Fibroblast of skin of right biceps (primary cell): ENCODE measurements around the gene SKAP2.

Source experiments
- DNase-seq: peaks from one replicate; pipeline ENCODE4 v3.0.0-alpha.2; 2013

The SKAP2 gene

DNA sequence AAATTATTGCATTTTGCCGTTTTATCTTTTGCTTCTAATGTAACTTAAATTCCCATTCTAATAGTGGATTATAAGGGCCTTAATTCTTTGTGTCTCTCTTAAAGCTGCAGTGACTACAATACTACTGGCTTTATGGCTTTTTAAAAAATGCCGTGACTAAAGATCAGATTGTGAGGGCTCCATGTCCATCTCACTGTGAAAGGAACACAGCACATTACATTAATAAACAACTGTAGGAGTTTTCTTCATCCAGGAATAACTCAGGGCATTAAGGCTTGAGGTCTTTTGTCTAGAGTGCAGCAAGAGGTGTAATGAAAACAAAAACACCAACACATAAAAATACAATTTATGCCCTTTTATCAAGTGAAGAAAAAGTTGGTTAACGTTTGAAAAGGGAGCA, 205.3 kb downstream of the SKAP2 start:
- no peak for DNase-seq

DNA sequence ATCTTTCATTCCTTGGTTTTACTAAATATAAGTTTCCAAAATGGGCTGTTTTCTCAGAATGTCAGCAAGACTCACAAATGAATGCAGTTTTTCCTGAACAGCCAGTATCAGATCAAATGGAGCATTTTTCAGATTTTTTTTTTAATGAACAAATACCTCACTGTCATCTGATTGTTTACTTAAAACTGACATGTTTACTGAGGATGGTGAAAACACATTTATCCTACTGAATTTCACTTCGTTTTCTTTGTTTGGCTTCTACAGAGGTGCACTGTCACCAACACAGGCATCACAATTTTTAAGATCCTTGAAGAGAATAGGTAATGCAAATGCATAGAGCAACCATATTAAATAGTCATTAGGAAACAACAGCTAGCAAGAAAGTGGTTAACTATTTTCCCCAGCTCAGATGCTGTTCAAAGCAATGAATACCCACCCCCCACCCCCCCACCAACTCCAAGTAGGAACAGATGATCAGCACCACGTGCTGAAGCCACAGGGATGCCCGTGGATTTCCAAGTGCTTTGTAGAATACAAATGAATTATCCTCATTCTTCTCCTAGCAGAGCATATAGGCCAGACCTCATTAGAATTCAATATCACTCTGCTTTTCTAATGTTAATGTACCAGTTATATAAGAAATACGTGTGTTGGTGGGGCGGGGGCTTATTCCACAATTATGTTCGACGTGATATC, 205.9 kb downstream of the SKAP2 start:
- DNase-seq, result no peak

DNA sequence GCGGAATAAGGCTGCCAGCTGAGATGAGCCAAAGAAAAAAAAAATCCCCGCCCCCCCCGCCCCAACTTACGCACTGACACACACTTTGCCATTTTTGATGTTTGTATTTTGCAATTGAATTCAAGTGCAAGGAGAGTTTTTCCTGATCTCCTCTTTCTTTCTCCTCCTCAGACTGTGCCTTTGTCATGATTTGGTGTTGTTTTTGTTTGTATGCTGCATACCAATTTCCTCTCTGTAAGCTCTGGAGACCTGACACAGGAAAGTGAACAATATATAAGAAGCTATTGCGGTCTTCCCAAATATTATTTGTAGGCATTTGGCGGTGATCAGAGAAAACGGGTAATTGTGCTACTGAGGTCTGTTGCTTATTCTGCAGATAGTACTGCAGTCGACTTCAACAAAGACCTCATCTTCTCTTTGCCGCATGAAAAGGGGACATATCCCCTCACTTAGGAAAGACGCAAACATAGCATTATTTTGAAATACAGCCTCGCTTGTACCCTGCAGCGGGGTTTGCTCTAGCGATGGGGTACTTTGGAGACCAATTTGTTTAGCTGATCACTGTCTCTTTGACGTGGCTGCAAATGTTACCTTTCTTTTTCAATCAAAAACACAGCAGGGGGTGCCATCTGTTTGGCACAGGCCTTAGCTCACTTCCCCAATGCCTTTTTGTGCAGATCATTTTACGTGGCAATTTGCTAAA, 206.6 kb downstream of the SKAP2 start:
- no peak for DNase-seq

DNA sequence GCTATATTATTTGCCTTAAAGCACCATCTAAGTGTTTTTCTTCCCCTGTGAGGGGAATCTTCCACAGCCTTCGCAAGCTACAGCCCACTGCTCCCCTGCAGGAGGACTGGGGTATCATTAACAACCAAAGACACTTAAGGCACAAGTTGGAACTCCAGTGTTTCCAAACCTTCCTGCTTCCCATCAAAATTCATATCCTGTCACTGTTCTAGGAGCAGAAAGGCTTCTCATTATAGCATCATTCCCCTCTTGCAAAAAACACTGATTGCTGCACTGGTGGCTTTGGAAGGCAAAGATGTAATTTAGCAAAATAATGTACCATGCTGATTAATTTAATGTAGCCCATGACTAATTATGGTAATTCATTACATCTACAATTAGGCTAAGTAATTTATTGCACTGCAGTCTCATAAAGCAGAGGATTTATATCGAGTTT, 207.2 kb downstream of the SKAP2 start:
- DNase-seq, result no peak

DNA sequence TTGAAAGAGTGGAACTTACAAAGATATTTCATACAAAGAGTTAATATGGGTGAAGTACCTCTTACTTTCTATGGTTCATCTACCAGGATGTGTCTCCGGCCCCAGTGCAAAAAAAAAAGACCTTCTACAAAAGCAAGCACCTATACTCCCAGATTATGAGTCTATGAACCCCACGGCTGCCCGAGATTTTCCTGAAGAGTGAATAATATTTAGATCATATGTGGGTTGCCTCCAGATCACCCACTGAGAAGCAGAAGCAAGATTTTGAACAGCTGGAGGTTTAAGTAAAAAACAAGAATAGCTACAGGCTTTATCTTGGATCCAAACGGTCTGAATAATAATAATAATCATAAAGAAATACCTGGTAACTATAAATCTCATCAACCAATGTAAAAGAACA, 207.7 kb downstream of the SKAP2 start:
- no peak for DNase-seq

DNA sequence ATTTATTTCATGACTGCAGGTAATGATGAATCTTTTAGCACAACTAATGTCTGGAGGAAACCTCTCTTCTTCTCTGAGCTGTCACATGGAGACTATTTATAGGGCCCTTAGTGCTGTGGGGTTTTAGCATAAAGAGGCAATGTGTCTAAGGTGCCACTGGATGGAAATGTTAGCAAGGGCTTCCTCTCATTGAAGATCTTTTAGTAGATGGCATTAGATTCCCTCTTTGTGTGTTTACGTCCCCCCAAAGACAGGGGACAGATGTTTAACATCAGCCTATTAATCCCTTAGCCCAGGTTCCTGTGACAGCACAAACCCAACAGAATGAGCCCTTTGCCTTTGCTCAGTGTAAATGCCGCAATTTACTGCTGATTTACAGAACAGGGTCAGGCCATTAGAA, 208.6 kb downstream of the SKAP2 start:
- DNase-seq, result no peak

DNA sequence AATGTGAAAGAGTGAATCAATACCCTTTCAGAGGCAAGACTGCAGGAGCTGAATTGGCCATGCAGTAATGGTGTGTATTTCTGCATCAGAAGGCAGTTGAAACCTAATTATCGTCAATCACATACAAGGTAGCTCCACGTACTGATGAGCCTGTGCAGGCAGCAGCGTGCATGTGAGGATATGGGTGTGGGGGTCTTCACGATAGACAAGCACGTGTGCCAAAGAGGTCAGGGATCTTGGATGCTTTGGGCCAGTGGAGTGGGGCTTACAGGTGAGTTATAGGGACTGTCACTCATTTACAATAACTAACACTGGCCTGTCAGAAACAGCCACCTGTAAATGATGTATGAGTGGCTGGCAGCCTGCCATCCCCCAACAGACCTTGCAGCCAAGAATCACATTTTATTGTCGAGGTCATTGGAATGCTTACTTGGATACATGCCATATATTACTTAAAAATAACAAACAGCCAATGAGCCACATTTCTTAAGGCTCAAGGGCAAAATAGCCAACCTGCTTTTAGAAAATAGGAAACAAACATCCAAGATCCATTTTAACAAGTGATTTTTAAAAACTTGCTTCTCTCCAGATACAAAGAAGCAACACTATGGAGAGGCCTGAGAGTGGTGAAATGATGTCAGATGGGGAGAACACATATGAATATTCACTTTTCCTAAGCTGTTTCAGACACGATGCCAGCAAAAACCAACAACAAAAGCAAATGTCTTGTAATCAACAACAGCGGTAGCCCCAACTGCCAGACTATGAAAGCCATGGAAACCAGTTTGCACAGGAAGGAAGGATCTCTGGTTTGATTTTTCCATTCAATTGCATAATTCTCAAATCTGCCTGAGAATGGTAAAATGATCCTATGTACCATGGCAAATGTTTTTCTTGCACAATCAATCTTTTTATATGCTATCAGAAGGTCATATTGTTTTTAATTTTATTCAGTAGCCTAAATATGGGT, 210.7 kb downstream of the SKAP2 start:
- no peak for DNase-seq

DNA sequence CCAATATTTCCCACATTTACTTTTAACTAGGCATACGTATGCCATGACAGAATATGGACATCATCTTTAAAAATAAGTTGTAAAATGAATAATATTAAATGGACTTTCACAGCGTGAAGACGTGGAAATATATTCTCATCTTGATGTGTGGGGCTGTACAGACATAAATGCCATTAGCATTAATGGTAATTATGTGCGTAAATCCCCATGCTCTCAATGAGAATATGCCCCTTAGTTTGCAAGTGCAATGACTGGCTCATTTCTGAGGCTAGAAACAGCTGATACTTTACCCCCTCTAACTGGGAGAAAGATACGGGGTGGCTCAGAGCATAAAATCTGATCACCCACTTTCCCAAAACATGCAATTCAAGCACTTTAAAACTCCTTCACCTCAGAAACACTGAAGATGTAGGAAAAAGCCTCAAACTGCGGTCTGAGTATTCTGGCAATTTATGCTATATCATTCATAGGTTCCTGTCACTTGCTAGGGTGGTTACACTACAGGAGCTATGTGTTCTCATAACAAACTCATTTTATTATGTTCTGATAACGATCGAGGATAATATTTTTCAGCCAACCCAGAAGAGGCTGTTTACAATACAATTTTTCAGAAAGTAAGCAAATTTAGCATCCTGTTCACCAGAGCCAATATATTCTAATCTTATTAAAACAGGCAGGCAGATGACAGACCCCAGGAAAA, 211.8 kb downstream of the SKAP2 start:
- DNase-seq, result no peak

DNA sequence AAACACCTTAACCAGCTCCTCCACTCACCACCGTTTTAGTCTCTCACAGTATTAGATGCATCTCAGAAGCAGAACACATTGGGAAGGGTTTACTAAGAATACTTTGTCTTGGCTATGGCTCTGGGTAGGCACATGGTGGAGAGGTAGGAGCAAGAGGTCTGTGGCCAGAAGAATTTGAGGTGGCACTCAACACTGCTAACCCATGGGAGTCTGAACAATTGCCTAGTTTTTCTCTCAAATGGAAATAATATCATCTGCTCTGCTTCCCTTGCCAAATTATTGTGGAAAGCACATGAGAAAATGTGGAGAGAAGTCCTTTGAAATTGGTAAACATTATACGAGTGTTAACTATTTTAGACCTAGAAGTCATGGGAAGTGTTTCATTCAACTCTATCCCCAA, 214.3 kb downstream of the SKAP2 start:
- no peak for DNase-seq

DNA sequence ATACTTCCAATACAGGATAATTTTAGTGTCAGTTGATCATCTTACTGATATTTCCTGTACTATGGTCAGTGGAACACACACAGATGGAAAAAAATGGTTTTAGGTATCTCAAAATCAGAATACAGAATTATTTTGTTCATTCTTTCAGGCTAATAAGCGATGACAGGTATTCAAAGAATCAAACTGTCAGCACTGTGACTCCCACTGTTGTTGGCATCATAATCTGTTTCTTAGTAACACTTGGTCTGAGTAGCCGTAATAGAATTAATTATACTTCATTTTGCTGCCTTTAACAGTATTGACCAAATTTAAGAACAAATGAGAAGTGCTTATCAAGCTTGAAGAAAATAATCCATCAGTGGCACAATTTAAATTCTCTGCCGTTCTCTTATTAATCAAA, 215.0 kb downstream of the SKAP2 start:
- DNase-seq, result no peak

DNA sequence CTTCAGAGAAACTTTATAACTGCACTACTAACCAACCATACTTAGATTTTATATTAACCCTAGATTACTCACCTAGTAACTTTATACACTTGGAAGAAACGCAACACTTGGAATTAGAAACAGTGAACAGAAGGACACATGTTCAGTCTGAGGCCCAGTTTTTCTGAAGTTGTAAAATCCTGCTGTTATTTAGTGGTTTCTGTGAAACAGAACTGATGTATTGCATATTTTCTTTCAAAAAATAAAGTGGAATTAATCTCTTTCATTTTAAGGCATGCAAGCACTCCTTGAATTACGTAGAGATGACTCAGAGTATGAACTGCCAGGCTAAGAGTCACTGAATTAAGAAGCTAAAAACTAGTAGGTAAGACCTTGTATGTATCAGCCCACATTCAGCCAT, 215.8 kb downstream of the SKAP2 start:
- peak; percentile 59 for DNase-seq

DNA sequence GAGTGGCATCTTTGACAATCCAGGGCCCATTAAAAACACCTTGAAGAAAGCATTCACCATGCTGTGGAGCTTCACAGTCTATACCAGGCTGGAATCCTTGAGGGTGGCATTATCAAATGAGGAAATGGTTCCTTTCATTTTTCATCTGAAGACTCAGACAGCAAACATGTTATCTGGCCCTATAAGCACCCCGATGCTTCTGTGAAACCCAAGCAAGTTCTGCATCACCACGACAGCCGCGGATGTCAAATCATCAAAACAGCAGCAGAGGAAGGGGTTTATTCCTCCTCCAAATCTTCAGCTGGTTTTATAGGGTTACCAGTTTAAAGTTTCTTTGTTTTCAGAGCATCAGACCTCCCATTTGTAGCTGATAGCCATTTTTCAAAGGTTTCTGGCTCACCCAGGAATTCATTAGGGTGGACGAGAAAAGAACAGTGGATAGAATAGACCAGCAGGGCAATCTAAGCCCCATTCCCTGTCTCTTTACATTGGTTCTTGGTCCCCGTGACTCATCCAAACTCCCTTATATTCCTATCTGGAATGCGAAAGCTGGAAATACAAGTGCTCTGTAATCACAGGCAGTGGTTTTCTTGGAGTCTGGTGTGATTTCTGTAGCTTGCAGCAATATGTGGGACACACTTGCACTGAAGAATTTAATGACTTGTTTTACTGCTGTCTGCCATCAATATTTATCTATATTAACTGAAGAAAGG, 217.9 kb downstream of the SKAP2 start:
- peak; percentile 30 for DNase-seq

DNA sequence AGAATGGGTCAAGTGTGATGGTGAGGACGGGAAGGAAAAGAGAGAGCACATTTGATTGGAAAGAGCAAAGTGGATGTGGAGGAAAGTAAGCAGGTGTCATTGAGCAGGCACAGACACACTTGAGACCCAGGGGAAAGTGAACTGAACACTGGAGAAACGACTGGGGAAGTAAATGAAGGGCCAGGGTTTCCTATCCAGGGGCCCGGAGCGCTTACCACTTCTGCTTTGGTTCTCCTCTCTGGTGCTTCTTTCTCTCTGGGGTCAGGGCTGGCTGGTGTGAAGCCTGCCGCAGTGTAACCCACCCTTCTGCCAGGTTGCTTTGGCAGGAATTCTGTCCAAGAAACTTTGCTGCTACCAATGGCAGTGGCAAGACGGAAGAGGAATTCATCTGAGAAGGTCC, 219.3 kb downstream of the SKAP2 start:
- DNase-seq, result no peak

DNA sequence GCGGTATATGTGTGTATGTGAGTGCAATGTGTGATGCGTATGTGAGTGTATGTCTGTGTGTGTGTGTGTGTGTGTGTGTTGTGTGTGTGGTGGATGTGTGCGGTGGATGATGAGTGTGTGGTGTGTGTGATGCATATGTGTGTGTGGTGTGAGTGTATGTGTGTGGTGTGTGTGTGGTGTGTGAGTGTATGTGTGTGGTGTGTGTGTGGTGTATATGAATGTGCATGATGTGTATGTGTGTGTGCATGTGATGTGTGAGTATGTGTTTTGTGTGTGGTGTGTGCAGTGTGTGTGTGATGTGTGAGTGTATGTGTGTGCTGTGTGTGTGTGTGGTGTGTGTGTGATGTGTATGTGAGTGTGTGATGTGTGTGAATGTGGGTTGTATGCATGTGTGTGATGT, 222.0 kb downstream of the SKAP2 start:
- no peak for DNase-seq

DNA sequence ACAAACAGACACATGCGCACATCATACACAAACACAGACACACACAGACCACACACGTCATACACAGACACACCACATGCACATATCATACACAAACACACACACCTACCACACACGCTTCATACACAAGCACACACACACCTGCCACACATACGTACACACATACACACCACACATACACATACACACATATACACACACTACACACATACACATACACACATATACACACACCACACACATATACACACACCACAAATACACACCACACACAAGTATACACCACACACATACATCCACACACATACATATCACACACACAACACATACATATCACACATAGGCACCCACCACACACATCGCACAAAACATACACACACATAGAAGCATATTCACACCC, 224.7 kb downstream of the SKAP2 start:
- DNase-seq, result no peak

DNA sequence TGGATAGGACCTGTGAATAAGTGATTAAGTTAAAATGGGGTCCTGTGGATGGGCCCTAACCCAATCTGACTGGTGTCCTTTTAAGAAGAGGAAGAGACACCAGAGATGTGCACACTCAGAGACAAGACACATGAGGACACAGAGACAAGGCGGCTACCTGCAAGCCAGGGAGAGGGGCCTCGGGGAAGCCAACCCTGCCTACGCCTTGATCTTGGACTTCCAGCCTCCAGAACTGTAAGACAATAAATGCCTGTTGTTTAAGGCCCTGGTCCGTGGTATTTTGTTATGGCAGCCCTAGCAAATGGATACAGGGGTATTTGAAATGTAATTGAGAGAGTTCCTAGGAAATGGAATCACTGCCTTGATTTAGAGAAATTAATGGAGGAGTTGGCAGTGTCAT, 225.3 kb downstream of the SKAP2 start:
- no peak for DNase-seq

DNA sequence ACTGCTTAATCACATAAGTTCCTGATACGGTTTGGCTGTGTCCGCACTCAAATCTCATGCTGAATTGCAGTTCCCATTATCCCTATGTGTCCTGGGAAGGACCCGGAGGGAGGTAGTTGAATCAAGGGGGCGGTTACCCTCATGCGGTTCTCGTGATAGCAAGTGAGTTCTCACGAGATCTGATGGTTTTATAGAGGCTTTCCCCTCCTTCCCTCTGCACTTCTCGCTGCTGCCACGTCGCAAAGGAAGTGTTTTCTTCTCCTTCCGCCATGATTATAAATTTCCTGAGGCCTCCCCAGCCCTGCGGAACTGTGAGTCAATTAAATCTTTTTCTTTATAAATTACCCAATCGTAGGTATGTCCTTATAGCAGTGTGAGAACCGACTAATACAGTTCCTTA, 226.2 kb downstream of the SKAP2 start:
- DNase-seq, result no peak

DNA sequence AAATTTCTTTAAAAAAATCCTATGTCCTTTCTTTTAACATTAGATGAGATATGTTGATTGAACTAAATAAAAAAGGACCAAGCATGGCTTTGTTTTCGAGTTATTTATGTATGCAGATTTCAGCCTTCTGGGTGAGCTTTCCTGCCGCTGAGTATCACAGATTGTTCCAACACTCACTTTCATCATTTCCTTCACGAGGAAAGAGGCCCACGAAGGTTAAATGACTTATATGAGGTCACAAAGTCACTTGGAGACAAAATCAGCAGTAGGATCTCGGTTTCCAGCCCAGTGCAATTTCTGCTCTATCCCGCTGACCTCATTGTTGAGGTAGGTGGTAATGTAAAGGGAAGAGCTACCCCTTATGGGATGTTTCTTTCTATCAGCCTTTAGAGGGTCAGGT, 226.8 kb downstream of the SKAP2 start:
- no peak for DNase-seq

DNA sequence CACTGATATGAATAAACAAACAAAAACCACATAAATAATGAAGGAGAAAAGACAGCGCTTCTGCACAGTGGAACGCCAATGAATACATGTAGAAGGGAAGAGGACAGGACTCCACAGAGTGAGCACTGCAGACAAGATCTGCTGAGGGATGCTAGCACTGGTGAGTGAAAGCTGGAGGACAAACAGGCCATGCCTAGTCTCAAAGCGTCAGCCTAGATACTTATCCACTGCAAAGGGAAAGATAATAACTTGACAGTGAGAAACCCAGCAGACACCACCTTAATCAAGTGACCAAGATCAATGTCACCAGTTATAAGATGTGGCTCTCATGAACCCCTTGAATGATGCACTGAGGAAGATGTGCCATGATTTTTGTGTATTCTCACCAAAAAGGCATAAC, 227.6 kb downstream of the SKAP2 start:
- no peak for DNase-seq

DNA sequence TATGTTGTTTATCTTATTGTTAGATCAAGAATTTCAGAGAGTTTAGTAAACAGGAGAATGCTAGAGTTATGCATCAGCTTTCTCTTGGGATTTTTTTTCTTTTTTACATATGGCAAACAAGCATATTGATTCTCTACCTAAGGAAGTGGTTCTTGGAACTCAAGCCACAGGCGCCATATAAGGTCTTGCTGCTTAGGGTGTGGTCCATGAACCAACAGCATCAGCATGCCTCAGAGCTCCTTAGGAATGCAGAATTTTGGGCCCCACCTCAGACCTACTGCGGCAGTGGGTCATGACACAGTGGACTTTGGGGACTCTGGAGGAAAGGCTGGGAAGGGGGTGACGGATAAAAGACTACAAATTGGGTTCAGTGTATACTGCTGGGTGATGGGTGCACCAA, 230.8 kb downstream of the SKAP2 start:
- DNase-seq, result no peak

DNA sequence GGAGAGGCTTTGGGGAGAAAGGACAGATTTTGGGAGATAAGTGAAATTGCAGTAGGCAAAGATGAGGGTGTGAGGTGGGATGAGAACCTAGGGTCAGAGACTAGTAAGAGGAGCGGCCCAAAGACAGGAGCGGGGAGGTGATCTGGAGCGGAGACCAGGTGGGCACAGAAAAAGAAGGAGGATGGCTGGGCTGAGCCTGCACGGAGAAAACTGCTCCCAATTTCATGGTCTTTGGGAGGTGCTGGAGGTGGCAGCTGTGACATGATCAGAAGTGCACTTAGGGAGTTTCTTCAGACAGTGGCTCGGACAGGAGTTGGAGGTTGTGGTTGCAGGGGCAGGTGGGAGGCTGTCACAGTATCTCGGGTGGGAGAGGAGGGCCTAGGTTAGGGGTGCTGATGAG, 232.8 kb downstream of the SKAP2 start:
- DNase-seq, result no peak

DNA sequence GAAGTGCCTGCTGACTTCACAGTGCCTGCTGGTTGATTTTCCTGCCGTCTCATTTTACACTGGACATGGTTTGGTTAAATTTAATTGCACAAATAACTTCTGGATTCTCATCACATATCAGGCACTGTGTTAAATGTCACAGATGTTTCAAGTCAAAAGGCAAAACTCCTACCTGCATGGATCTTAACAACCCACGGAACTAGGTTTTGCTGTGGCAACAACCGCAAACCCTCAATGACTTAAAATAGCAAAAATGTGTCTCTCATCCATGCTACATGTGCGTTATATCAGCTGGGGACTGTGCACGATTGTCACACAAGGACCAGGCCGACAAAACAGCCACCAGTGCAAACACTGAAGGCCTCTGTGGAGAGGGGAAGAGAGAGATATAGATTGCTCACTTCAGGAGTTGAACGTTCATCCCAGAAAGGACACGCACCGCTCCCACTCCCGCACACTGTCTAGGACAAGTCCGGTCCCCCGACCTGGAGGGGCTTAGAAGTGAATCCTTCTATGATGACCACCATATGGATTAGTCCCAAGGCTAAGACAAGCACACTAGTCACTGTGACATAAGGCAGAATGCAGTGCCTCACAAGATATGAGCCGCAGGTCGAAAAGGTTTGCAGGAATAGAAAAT, 233.3 kb downstream of the SKAP2 start:
- DNase-seq, result no peak
